HG03039 (cell line): Measurements from ENCODE around the gene RIMBP3B.
"Not testable (repeated sequence)": the region's sequence is repeated elsewhere in the genome, so short reads cannot be mapped to it uniquely, and the experiment has no call there.

Experiments used
- ATAC-seq: cut with Tn5 transposase; IDR thresholded peaks from one replicate; pipeline ENCODE4 v1.9.1; 2021; ENCODE audit warnings: mild to moderate bottlenecking, moderate library complexity; ENCODE audit not compliant: unreplicated experiment

The RIMBP3B gene

DNA sequence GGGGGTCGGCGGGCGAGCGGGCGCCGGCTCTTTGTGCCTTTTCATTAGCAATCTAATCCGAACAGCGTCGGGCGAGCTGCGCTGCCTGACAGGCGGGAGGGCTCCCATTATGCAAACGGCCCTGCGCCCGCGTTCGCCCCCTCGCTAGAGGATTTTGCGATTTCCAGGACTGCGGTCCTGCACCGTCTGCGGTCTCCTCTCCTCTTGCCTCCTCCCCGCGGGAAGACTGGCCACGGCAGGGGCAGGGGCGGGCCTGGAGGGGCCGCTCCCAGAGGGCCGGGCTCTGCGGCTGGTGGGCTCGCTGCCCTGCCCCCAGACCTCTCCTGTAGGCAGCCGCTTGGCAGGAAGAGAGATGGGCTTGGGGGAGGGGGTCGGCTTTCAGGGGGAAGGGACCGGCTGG lies 34.3 kb downstream of the RIMBP3B start:
- ATAC-seq = not testable (repeated sequence)

DNA sequence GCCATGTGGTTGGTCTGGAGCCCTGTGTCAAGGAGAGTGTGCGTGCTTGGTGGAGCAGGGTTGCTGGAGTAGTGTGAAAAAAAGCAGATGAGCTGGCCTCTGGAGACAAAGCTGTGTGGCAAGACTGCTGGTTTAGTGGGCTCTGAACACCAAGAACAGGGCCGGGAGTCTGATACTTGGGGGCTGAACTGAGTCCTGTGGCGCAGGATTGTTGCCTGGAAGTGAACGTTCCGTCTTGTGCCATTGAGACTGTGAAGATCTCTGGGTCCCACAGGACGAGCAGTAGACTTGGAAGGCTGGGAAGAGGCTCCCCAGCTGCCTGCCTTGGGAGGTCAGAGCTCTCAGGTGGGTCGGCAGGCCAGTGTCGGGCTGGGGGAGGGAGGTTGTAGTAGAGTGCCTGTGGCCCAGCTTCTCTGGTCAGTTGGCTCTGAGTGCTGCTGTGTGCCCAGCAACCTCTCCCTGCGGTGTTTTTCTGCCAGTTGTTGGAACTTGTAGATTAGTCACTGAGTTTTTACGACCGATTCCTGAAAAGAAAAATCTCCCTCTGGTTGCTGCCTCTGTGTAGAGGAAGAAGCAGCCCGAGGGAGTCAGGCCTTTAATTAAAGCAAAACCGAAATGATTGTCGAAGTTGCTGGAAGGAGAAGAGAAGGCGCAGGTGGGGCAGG lies 35.6 kb downstream of the RIMBP3B start:
- not testable (repeated sequence) for ATAC-seq

DNA sequence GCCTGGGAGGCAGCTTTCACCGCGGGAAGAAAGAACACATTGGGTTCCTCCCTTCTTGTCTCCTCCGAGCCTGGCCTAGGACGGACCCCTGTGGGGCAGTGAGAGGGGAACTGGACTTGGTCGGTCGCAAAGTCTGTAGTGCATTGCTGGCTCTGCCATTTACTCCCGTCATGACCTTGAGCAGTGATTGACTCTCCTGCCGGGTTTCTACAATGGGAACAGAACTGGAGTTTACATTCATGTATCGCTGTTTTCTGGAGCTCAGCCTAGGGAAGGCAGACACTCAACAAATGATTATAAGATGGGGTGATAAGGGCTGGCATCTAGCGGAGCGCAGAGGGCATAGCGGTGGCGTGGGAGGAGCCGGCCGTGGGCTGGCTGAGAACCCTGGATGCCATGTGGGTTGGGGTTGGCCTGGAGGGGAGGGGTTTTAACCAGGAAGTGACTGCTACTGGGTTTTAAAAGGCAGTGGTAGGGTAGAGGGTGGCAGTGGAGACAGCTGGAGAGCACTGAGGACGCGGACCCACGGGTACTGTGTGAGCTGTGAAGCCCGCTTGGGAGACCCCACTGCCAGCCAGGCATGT lies 36.7 kb downstream of the RIMBP3B start:
- ATAC-seq = not testable (repeated sequence)

DNA sequence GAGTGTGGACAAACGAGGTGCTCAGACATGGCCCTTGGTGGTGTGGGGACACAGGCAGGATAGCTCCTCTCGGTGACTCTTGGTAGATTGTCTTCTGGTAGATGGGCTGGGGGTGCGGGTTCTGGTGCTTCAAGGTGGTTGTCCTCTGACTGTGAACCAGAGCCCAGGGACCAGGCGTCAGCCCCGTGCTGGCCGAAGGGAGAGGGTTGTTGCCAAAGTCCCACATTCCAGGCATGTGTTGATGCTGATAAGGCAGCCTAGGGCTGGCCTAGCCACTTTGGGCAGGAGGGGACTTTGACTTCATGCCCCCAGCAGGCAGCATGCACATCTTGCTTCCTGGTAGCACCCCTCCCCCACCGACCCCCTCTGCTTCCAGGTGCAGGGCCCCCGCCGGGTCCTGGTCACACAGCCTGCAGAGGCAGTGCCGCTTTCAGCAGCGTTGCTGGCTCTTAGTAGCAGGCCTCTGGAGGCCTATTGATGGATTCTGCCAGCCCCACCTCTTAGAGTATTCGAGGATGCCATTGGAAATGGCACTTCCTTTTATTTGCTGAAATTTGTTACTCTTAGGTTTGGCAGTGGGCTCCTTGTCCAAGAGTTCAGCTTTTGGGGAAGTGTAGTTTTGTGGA lies 40.6 kb downstream of the RIMBP3B start:
- not testable (repeated sequence) for ATAC-seq

DNA sequence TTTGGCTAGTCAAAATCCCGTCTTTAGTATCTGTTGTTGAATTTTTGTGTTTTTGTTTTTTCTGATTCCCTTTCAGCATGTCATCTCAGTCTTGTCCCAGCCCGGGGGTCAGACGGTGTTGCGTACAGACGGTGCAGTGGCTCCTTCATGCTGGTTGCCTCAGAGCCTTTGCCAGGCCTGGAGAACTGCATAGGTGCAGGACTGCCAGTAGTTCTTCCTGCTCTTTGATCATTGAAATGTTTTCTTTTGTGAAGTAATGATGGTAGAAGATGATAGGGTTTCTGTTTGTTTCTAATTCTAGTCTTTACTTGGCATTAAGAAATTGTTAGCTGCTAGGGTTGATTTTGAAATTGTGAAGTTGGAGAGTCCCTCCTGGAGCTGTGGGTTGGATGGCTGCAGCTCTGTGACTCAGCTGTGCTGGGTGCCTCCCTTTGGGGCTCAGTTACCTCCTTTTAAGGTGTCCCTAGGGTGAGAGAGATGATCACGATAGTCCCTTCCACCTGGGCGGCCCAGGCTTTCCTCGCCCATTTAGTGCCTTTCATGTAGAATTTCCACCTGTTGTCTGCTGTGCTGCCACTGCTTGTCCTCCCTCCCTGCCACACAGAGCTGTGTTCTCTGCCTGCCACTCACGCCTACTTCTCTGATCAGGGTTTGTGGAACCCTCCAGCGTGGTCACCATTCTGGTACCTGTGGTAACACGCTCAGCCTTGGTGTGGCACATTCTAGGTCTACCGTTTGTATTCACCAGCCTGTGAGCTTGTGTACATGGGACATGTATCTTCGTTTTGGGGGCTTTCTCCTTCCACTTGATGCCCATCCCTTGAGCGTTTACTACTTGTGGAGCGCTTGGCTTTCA lies 51.1 kb downstream of the RIMBP3B start:
- ATAC-seq = not testable (repeated sequence)

DNA sequence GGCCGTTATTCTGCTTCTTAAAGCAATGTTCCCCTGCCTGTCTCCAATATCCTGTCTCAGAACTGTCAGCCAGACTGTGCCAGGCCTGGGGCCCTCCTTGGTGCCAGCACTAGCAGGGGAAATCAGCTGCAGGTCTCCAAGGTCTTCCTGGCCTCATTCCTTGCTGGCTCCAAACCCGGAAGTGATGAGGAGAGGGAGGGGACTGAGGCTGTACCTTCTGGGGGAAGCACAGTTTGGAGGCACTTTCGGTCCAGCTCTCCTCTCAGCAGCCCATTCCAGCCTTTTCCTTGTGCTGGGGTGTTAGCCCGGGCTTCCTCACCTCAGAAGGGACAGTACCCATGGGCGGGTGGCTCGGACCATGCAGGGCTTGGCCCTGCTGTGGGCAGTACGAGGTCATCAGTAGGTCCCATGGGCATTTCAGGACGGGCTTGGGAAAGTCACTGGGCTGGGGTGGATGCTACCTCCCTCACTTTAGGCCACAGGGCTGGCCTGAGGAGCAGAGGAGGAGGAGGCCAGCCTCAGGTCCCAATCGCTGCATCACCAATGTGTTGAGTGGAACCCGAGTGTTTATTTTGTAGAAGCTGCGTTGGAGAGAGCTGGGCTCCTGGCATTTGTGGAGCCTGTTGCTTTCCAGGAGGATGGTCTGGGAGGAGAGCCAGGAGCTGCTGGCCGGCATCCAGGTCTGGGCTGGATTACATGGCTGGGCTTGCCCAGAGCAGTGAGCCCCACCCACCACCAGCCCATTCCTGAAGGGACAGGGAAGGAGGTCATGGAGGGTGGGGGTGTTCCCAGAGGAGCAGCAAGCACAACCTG lies 52.7 kb downstream of the RIMBP3B start:
- ATAC-seq = not testable (repeated sequence)

DNA sequence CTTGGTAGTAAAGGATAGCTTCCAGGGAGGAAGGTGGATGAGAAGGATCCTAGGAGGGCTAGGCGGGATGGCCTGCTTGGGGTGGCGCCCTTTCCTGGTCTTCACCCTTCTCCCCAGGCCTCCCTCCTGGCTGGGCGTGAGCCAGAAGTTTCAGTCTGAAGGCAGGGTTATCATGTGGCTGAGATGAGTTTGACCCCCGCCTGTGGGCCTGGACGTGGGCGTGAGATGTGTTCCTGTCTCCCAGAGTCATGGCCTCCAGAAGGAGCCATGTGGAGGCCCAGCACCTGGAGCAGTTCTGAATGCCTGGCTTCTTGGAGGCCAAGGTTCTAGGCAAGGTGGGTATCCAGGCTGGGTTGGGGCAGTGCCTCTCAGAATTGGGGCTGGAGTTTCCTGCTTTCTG lies 54.5 kb downstream of the RIMBP3B start:
- ATAC-seq = not testable (repeated sequence)
